ENCODE data around the gene MPND.

DNA sequence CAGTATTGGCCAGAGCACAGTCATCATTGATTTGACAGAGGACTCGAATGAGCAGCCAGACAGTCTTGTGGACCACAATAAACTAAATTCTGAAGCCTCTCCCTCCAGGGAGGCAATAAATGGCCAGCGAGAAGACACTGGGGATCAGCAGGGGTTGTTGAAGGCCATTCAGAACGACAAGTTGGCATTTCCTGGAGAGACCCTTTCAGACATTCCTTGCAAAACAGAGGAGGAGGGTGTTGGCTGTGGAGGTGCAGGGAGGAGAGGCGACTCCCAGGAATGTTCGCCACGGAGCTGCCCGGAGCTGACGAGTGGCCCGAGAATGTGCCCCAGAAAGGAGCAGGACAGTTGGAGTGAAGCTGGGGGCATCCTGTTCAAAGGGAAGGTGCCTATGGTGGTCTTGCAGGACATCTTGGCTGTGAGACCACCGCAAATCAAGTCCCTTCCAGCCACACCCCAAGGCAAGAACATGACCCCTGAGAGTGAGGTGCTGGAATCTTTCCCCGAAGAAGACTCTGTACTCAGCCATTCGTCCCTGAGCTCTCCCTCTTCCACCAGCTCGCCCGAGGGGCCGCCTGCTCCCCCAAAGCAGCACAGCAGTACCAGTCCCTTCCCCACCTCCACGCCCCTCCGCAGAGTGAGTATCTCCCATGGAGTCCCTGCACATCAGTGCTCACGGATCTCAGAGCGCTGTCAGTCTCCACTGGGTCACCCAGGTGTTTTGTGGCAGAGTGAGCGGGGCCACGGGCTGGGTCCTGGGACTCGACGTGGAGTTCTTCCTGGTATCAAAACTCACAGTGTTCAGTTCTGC is 66.0 kb downstream of the MPND start:
- TF ChIP-seq, protein P1, sequence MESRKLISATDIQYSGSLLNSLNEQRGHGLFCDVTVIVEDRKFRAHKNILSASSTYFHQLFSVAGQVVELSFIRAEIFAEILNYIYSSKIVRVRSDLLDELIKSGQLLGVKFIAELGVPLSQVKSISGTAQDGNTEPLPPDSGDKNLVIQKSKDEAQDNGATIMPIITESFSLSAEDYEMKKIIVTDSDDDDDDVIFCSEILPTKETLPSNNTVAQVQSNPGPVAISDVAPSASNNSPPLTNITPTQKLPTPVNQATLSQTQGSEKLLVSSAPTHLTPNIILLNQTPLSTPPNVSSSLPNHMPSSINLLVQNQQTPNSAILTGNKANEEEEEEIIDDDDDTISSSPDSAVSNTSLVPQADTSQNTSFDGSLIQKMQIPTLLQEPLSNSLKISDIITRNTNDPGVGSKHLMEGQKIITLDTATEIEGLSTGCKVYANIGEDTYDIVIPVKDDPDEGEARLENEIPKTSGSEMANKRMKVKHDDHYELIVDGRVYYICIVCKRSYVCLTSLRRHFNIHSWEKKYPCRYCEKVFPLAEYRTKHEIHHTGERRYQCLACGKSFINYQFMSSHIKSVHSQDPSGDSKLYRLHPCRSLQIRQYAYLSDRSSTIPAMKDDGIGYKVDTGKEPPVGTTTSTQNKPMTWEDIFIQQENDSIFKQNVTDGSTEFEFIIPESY (IDR thresholded peaks at IDR 0.05; ENCODE audit: borderline replicate concordance, low read depth) = no peak
- no peak for TF ChIP-seq POLR2AphosphoS5 (IDR thresholded peaks at IDR 0.05; ENCODE audit: low read depth, low read length)
- TF ChIP-seq, protein P2, sequence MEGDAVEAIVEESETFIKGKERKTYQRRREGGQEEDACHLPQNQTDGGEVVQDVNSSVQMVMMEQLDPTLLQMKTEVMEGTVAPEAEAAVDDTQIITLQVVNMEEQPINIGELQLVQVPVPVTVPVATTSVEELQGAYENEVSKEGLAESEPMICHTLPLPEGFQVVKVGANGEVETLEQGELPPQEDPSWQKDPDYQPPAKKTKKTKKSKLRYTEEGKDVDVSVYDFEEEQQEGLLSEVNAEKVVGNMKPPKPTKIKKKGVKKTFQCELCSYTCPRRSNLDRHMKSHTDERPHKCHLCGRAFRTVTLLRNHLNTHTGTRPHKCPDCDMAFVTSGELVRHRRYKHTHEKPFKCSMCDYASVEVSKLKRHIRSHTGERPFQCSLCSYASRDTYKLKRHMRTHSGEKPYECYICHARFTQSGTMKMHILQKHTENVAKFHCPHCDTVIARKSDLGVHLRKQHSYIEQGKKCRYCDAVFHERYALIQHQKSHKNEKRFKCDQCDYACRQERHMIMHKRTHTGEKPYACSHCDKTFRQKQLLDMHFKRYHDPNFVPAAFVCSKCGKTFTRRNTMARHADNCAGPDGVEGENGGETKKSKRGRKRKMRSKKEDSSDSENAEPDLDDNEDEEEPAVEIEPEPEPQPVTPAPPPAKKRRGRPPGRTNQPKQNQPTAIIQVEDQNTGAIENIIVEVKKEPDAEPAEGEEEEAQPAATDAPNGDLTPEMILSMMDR (IDR thresholded peaks at IDR 0.05) = no peak
